H9 (cell line): ENCODE measurements around the gene B3GNT4. TPM values are rescaled to one million over a fixed set of nuclear protein-coding genes. Genes with fewer than 3 reads are reported as not detected.

Source experiments
- DNase-seq: peaks from one replicate; pipeline ENCODE4 v3.0.0-alpha.2; 2017
- H2AFZ ChIP-seq: one replicate; pipeline ENCODE4 v1.6.1; 2013; ENCODE audit warnings: mild to moderate bottlenecking, low read length, control low read depth, moderate library complexity
- H2AK5ac ChIP-seq: 2 replicates; pipeline ENCODE4 v1.6.1; 2013; ENCODE audit warnings: low read length, control low read depth, mixed read lengths; ENCODE audit not compliant: insufficient read length
- H2BK120ac ChIP-seq: one replicate; pipeline ENCODE4 v1.6.1; 2013; ENCODE audit warnings: low read depth, mild to moderate bottlenecking, low read length, control low read depth, inconsistent platforms; ENCODE audit not compliant: poor library complexity, severe bottlenecking
- H2BK12ac ChIP-seq: 2 replicates; pipeline ENCODE4 v1.6.1; 2013; ENCODE audit warnings: low read length, control low read depth, mixed read lengths, low read depth; ENCODE audit not compliant: insufficient read length
- H2BK15ac ChIP-seq: 2 replicates; pipeline ENCODE4 v1.6.1; 2013; ENCODE audit warnings: low read depth, low read length, control low read depth
- H2BK20ac ChIP-seq: one replicate; pipeline ENCODE4 v1.6.1; 2013; ENCODE audit warnings: low read depth, mild to moderate bottlenecking, low read length, control low read depth, inconsistent platforms; ENCODE audit not compliant: poor library complexity, severe bottlenecking
- H2BK5ac ChIP-seq: 2 replicates; pipeline ENCODE4 v1.6.1; 2013; ENCODE audit warnings: low read length, control low read depth, mixed read lengths; ENCODE audit not compliant: insufficient read length
- H3K14ac ChIP-seq: 2 replicates; pipeline ENCODE4 v1.6.1; 2013; ENCODE audit warnings: low read length, control low read depth; ENCODE audit not compliant: insufficient read depth
- H3K18ac ChIP-seq: 2 replicates; pipeline ENCODE4 v1.6.1; 2013; ENCODE audit warnings: low read depth, mild to moderate bottlenecking, mixed read lengths, low read length, control low read depth; ENCODE audit not compliant: insufficient read length
- H3K23ac ChIP-seq: 2 replicates; pipeline ENCODE4 v1.6.1; 2013; ENCODE audit warnings: low read length, control low read depth, mixed read lengths, low read depth; ENCODE audit not compliant: insufficient read length
- H3K23me2 ChIP-seq: 2 replicates; pipeline ENCODE4 v1.6.1; 2013; ENCODE audit warnings: low read depth, mild to moderate bottlenecking, mixed read lengths, low read length, control low read depth; ENCODE audit not compliant: insufficient read length, poor library complexity, severe bottlenecking
- H3K27ac ChIP-seq: 2 replicates; pipeline ENCODE4 v1.5.1; 2013; ENCODE audit warnings: low read length, control low read depth, mixed read lengths, low read depth; ENCODE audit not compliant: insufficient read length
- H3K27me3 ChIP-seq: 2 replicates; pipeline ENCODE4 v1.6.1; 2013; ENCODE audit warnings: low read length, control low read depth, inconsistent platforms; ENCODE audit not compliant: insufficient read depth
- H3K4ac ChIP-seq: 2 replicates; pipeline ENCODE4 v1.6.1; 2013; ENCODE audit warnings: low read depth, mild to moderate bottlenecking, control low read depth, inconsistent platforms, low read length, moderate library complexity
- H3K4me1 ChIP-seq: 2 replicates; pipeline ENCODE4 v1.6.1; 2013; ENCODE audit warnings: low read length, control low read depth, inconsistent platforms; ENCODE audit not compliant: insufficient read depth
- H3K4me2 ChIP-seq: 2 replicates; pipeline ENCODE4 v1.6.1; 2013; ENCODE audit warnings: low read length, control low read depth, mixed read lengths; ENCODE audit not compliant: insufficient read length, insufficient read depth
- H3K56ac ChIP-seq: 2 replicates; pipeline ENCODE4 v1.6.1; 2013; ENCODE audit warnings: low read depth, mild to moderate bottlenecking, mixed read lengths, low read length, control low read depth; ENCODE audit not compliant: insufficient read length
- H3K79me1 ChIP-seq: 2 replicates; pipeline ENCODE4 v1.6.1; 2013; ENCODE audit warnings: low read depth, mild to moderate bottlenecking, moderate library complexity, low read length, control low read depth, inconsistent platforms; ENCODE audit not compliant: insufficient read depth, poor library complexity, severe bottlenecking
- H3K79me2 ChIP-seq: 2 replicates; pipeline ENCODE4 v1.6.1; 2013; ENCODE audit warnings: low read length, control low read depth, inconsistent platforms; ENCODE audit not compliant: insufficient read depth
- H3K9ac ChIP-seq: 2 replicates; pipeline ENCODE4 v1.6.1; 2013; ENCODE audit warnings: low read length, control low read depth, mixed read lengths; ENCODE audit not compliant: insufficient read length; ENCODE audit errors: extremely low read depth
- H3K9me3 ChIP-seq: one replicate; pipeline ENCODE4 v1.6.1; 2013; ENCODE audit warnings: low read depth, low read length, inconsistent platforms; ENCODE audit not compliant: control insufficient read depth
- H3T11ph ChIP-seq: one replicate; pipeline ENCODE4 v1.6.1; 2013; ENCODE audit warnings: mild to moderate bottlenecking, low read length, control low read depth, inconsistent platforms
- H4K20me1 ChIP-seq: one replicate; pipeline ENCODE4 v1.6.1; 2013; ENCODE audit not compliant: control insufficient read depth, insufficient read length, insufficient read depth
- H4K5ac ChIP-seq: 2 replicates; pipeline ENCODE4 v1.6.1; 2013; ENCODE audit warnings: low read depth, mild to moderate bottlenecking, mixed read lengths, low read length, control low read depth; ENCODE audit not compliant: insufficient read length
- H4K8ac ChIP-seq: replicated peaks from 2 replicates; pipeline ENCODE4 v1.6.1; 2013; ENCODE audit warnings: low read length, control low read depth, mixed read lengths, low read depth; ENCODE audit not compliant: insufficient read length
- H4K91ac ChIP-seq: 2 replicates; pipeline ENCODE4 v1.6.1; 2013; ENCODE audit warnings: low read depth, mild to moderate bottlenecking, moderate library complexity, mixed read lengths, low read length, control low read depth; ENCODE audit not compliant: insufficient read length
- H3K27ac Mint-ChIP-seq, 3 experiments: 2 replicates in 2 of 3; 3 replicates in 1 of 3; pipeline ENCODE4 v1.8.0; 2020 to 2021; ENCODE audit warnings: mixed read lengths in 3 of 3, mild to moderate bottlenecking in 1 of 3, moderate library complexity in 1 of 3
- H3K27me3 Mint-ChIP-seq: 2 replicates; pipeline ENCODE4 v1.8.0; 2021; ENCODE audit warnings: low read depth, mild to moderate bottlenecking, moderate library complexity, mixed read lengths
- H3K36me3 Mint-ChIP-seq, 3 experiments: 2 replicates in 2 of 3; 3 replicates in 1 of 3; pipeline ENCODE4 v1.8.0; 2020 to 2021; ENCODE audit warnings: low read depth in 3 of 3, mixed read lengths in 3 of 3; ENCODE audit not compliant: insufficient read depth in 1 of 3
- H3K4me1 Mint-ChIP-seq, 2 experiments: 2 replicates each; pipeline ENCODE4 v1.8.0; 2020; ENCODE audit warnings: mixed read lengths in 2 of 2
- H3K4me3 Mint-ChIP-seq, 2 experiments: 2 replicates in 1 of 2; 3 replicates in 1 of 2; pipeline ENCODE4 v1.8.0; 2020 to 2021; ENCODE audit warnings: mild to moderate bottlenecking in 2 of 2, mixed read lengths in 2 of 2, moderate library complexity in 1 of 2
- H3K9me3 Mint-ChIP-seq, 2 experiments: 2 replicates in 1 of 2; 3 replicates in 1 of 2; pipeline ENCODE4 v1.8.0; 2020; ENCODE audit warnings: mild to moderate bottlenecking in 2 of 2, mixed read lengths in 2 of 2, moderate library complexity in 1 of 2
- CTCF ChIP-seq: fragments of 200-600 bp; sonication (generic); conservative IDR thresholded peaks from 3 replicates; pipeline ENCODE4 v1.8.0; 2021; ENCODE audit warnings: antibody characterized with exemption, mild to moderate bottlenecking
- WGBS: extraction: QIAGEN DNeasy Blood & Tissue Kit; methylation state at CpG from one replicate; pipeline ENCODE4 v1.1.7; 2013; ENCODE audit warnings: missing lambda C conversion rate, low lambda C conversion rate, mixed read lengths; ENCODE audit not compliant: insufficient read length; ENCODE audit errors: extremely low coverage; 5-methylcytosine and 5-hydroxymethylcytosine counted together
- total RNA-seq: library from RNA; stranded (reverse); gene quantifications from 2 replicates; pipeline ENCODE4 v1.2.1, GENCODE V29; 2021

B3GNT4 gene
- total RNA-seq, 1 experiment from 2014 or later: 1.0 TPM

- H3K36me3 Mint-ChIP-seq: no peaks in the 10 kb centered on the region
- Histone ChIP-seq H2BK5ac (no peak overlapping the region), H4K20me1 (no peaks in the 10 kb centered on the region), H3K9ac (no peak overlapping the region), H3K4ac (no peak overlapping the region), H2BK12ac (no peak overlapping the region), H3K79me1 (no peaks in the 10 kb centered on the region), H3K27me3 (no peaks in the 10 kb centered on the region), H4K91ac (no peak overlapping the region), H3K4me2 (no peak overlapping the region), H4K8ac (no peak overlapping the region), H3T11ph (no peak overlapping the region), H3K18ac (no peak overlapping the region), H2AFZ (no peak overlapping the region), H3K56ac (no peak overlapping the region), H3K9me3 (no peaks in the 10 kb centered on the region), H3K23me2 (no peaks in the 10 kb centered on the region), H3K4me1 (no peaks in the 10 kb centered on the region), H2AK5ac (no peak overlapping the region), H3K79me2 (no peaks in the 10 kb centered on the region), H2BK20ac (no peak overlapping the region), H4K5ac (no peak overlapping the region), H3K27ac (no peak overlapping the region), H2BK15ac (no peak overlapping the region), H3K23ac (no peak overlapping the region), H3K14ac (no peak overlapping the region), H2BK120ac (no peak overlapping the region)
- H3K4me3 Mint-ChIP-seq: no peak overlapping the region
- H3K9me3 Mint-ChIP-seq: no peaks in the 10 kb centered on the region
- peaks cover 5 to 7% of the 10 kb centered on the region in 2 experiments; a peak in 3 of 4 replicates for H3K4me1 Mint-ChIP-seq
- WGBS: no CpG with 5 or more reads among the region's 11 CpGs
- H3K27ac Mint-ChIP-seq: no peak overlapping the region
- H3K27me3 Mint-ChIP-seq: peaks cover 3% of the 10 kb centered on the region
- DNase-seq: no peak
- TF ChIP-seq CTCF: no peak
Measured at GRCh38 chr12:122160761-122161160, 42.7 kb upstream of the B3GNT4 start.
